ENCODE results near the gene ZCCHC7. TPM values are rescaled to one million over a fixed set of nuclear protein-coding genes. Genes with fewer than 3 reads are reported as not detected.

The ZCCHC7 gene
- total RNA-seq, 1 experiment from 2014 or later: 12.4 TPM

DNA sequence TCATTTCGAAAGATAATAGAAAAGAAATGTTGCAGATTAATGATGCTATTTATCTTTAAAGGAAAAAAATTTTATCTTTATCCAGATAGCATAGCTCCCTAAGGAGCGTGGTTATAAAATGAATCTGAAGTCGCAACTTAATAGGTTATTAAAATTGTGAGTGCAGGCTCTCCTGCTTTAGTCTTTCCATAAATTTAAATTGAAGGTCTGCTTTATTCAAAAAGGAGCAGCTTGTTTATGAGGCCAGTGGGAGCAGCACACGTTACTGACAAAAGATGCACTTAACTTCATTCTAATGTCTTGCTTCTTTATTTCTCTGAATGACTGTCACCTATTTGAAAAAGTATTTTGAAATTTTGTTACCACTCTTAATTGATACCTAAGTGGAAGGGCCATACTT lies 95.0 kb downstream of the ZCCHC7 start:
- Histone ChIP-seq H3K4me1 (replicated peaks) (no peaks in the 10 kb centered on the region), H3K36me3 (no peaks in the 10 kb centered on the region), H3K27me3 (replicated peaks) (no peaks in the 10 kb centered on the region), H3K4me3 (no peak overlapping the region), H3K27ac (no peak overlapping the region), H3K9me3 (replicated peaks) (no peaks in the 10 kb centered on the region)
- DNase-seq (ENCODE audit: low read depth in 1 of 2, low spot score in 2 of 2): no peak

DNA sequence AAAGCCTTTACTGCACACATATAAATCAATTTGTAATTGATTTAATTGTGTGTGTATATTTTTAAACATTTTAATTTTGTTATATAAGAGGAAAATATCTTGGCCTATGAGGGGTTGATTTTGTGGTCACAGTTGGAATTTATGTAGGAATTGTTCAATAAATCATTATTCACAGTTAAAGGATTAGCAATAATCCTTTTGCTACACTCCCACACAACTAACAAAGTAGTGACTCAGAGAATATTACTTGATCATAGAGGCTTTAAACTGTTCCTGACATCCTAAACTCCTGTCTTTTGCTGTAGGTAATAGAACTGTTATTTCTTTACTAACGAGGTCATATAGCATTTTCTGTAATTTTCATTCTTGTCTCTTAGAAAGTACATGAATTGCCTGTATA lies 95.5 kb downstream of the ZCCHC7 start:
- no peaks in the 10 kb centered on the region for H3K4me1 ChIP-seq (replicated peaks)
- H3K27me3 ChIP-seq (replicated peaks): no peaks in the 10 kb centered on the region
- H3K27ac ChIP-seq: no peak overlapping the region
- H3K36me3 ChIP-seq: no peaks in the 10 kb centered on the region
- no peak for DNase-seq (ENCODE audit: low read depth in 1 of 2, low spot score in 2 of 2)
- H3K9me3 ChIP-seq (replicated peaks): no peaks in the 10 kb centered on the region
- H3K4me3 ChIP-seq: no peak overlapping the region

DNA sequence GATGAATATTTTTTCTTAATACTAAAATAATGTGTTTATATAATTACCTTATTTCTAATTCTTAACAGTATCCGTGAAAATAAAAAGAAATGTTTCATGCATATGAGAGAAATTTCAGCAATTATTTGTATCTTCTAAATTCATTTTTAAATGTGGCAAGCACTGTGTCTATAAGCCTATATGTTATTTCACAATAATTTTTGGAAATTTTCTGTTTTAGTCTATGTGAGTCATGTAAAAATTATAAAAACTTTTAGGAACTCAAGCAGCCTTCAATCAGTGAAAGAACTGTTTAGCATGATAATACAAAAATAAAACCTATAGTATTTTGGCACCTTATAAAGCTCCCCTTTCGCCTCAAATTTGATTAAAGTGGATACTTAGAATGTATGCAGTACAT lies 96.8 kb downstream of the ZCCHC7 start:
- Histone ChIP-seq H3K27ac (no peak overlapping the region), H3K27me3 (replicated peaks) (no peaks in the 10 kb centered on the region), H3K36me3 (no peaks in the 10 kb centered on the region), H3K9me3 (replicated peaks) (no peaks in the 10 kb centered on the region), H3K4me3 (no peak overlapping the region), H3K4me1 (replicated peaks) (no peaks in the 10 kb centered on the region)
- DNase-seq (ENCODE audit: low read depth in 1 of 2, low spot score in 2 of 2): no peak

DNA sequence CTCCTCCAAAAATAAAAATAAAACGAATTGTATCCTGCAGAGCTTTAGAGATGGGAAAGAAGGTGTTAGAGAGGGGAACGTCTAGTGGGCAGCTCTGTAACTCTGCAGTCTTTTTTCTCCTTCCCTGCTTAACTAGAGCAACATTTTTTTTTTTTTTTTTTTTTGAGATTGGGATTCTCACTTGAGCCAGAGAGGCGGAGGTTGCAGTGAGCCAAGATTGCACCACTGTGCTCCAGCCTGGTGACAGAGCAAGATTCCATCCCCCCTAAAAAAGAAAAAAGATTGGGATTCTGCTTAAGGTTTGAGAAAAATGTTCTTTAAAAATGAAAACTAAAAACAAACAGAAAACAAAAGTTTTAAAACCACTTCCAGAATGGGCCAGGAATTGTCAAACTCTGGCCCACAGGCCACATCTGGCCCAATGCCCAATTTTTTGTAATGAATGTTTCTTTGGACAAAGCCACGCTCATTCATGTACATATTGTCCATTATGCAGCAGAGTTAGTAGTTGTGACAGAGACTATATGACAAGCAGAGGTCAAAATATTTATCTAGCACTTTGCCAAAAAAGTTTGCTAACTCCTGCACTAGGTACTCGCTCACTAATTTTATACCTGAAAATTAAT lies 98.5 kb downstream of the ZCCHC7 start:
- no peak for DNase-seq (ENCODE audit: low read depth in 1 of 2, low spot score in 2 of 2)
- H3K27me3 ChIP-seq (replicated peaks): no peaks in the 10 kb centered on the region
- H3K36me3 ChIP-seq: no peaks in the 10 kb centered on the region
- no peak overlapping the region for H3K27ac ChIP-seq
- no peaks in the 10 kb centered on the region for H3K4me1 ChIP-seq (replicated peaks)
- H3K4me3 ChIP-seq: no peak overlapping the region
- H3K9me3 ChIP-seq (replicated peaks): no peaks in the 10 kb centered on the region

- Histone ChIP-seq H3K27ac (no peak overlapping the region), H3K4me3 (no peak overlapping the region)
- no peak for DNase-seq (ENCODE audit: low read depth in 1 of 2, low spot score in 2 of 2)
These were observed 100.6 kb downstream of the ZCCHC7 start for GRCh38 chr9:37220971-37221370.

GRCh38 chr9:37221489-37222106 lies 101.2 kb downstream of the ZCCHC7 start:
- Histone ChIP-seq H3K4me3 (no peak overlapping the region), H3K27ac (no peak overlapping the region), H3K9me3 (replicated peaks) (no peaks in the 10 kb centered on the region), H3K36me3 (no peaks in the 10 kb centered on the region), H3K4me1 (replicated peaks) (no peaks in the 10 kb centered on the region), H3K27me3 (replicated peaks) (no peaks in the 10 kb centered on the region)
- DNase-seq (ENCODE audit: low read depth in 1 of 2, low spot score in 2 of 2): no peak

More at GRCh38 chr9:37220971-37221370, 100.6 kb downstream of the ZCCHC7 start:
- no peaks in the 10 kb centered on the region for H3K36me3 ChIP-seq
- H3K9me3 ChIP-seq (replicated peaks): no peaks in the 10 kb centered on the region
- H3K4me1 ChIP-seq (replicated peaks): no peaks in the 10 kb centered on the region
- H3K27me3 ChIP-seq (replicated peaks): no peaks in the 10 kb centered on the region

DNA sequence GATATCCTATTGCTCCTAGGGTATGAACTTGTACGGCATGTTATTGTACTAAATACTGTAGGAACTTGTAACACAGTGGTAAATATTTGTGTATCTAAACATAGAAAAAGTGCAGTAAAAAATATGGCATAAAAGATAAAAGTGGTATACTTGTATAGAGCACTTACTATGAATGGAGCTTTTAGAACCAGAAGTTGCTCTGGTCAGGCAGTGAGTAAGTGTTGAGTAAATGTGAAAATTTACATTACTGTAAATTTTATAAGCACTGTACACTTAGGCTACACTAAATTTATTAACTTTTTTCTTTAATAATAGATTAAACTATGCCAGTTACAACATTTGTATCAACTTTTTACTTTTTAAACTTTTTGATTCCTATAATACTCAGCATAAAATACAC lies 109.1 kb downstream of the ZCCHC7 start:
- Histone ChIP-seq H3K27me3 (replicated peaks) (no peaks in the 10 kb centered on the region), H3K4me3 (no peak overlapping the region), H3K36me3 (no peaks in the 10 kb centered on the region), H3K9me3 (replicated peaks) (no peaks in the 10 kb centered on the region), H3K4me1 (replicated peaks) (peaks cover 11% of the 10 kb centered on the region), H3K27ac (no peak overlapping the region)
- no peak for DNase-seq (ENCODE audit: low read depth in 1 of 2, low spot score in 2 of 2)

GRCh38 chr9:37229882-37230482 lies 109.6 kb downstream of the ZCCHC7 start:
- H3K27me3 ChIP-seq (replicated peaks): no peaks in the 10 kb centered on the region
- peak in 1 of 2 experiments; percentile 18 for DNase-seq (ENCODE audit: low read depth in 1 of 2, low spot score in 2 of 2)
- peaks cover 11% of the 10 kb centered on the region for H3K4me1 ChIP-seq (replicated peaks)
- H3K27ac ChIP-seq: no peak overlapping the region
- H3K36me3 ChIP-seq: no peaks in the 10 kb centered on the region
- no peak overlapping the region for H3K4me3 ChIP-seq
- H3K9me3 ChIP-seq (replicated peaks): no peaks in the 10 kb centered on the region

DNA sequence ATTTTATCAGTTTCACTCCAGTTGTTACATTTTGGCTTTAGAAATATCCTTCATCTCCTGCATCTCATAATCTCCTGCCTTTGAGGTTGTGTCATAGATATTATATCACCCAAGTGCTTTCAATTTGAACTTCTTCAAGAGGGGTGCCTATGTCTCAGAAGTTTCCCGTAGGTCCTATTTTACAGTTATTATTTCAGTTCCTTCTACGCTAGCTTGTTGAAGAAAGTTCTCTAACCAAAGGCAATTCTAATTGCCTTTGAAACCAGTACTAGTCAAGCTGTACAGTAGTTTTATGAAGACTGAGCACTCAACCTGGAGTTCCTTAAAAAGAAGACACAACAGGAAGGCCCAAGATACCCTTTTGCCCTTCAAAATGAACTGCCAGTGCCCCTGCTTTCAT lies 116.4 kb downstream of the ZCCHC7 start:
- Histone ChIP-seq H3K4me3 (no peak overlapping the region), H3K27ac (no peak overlapping the region), H3K36me3 (no peaks in the 10 kb centered on the region), H3K4me1 (replicated peaks) (no peaks in the 10 kb centered on the region), H3K9me3 (replicated peaks) (no peaks in the 10 kb centered on the region), H3K27me3 (replicated peaks) (no peaks in the 10 kb centered on the region)
- DNase-seq (ENCODE audit: low read depth in 1 of 2, low spot score in 2 of 2): no peak

GRCh38 chr9:37238122-37238521 lies 117.7 kb downstream of the ZCCHC7 start:
- no peaks in the 10 kb centered on the region for H3K36me3 ChIP-seq
- H3K4me3 ChIP-seq: no peak overlapping the region
- no peaks in the 10 kb centered on the region for H3K27me3 ChIP-seq (replicated peaks)
- no peak for DNase-seq (ENCODE audit: low read depth in 1 of 2, low spot score in 2 of 2)
- no peaks in the 10 kb centered on the region for H3K4me1 ChIP-seq (replicated peaks)
- H3K9me3 ChIP-seq (replicated peaks): no peaks in the 10 kb centered on the region
- H3K27ac ChIP-seq: no peak overlapping the region

DNA sequence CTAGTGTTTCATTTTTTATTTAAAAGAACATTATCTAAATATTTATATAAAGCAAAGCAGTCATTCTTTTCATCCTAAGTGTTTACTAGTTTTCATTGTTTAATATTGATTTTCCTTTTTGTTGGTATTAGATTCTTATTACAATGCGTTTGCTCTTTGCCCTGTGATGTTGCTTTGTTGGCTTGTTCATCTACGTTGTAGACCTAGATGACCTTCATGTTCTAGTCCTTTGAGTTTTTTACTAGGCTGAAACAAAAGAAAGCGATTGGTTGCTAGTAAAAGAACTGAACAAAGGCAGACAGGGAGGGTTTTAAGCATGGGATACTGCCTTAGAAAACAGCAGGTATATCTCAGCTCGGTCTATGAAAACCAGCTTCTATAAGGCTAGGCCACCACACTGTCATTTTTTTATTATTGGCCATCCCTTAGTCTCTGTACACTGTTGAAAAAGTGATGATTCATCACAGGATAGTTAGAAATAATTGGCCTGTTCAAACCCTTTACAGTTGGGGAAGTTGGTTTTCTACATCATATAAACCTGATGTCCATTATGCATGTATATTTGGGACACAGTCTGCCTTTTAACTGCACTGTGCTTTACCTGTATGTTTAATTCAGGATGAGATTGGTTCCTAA lies 119.0 kb downstream of the ZCCHC7 start:
- no peak for DNase-seq (ENCODE audit: low read depth in 1 of 2, low spot score in 2 of 2)
- H3K9me3 ChIP-seq (replicated peaks): no peaks in the 10 kb centered on the region
- H3K36me3 ChIP-seq: no peaks in the 10 kb centered on the region
- no peaks in the 10 kb centered on the region for H3K27me3 ChIP-seq (replicated peaks)
- H3K4me3 ChIP-seq: no peak overlapping the region
- no peaks in the 10 kb centered on the region for H3K4me1 ChIP-seq (replicated peaks)
- no peak overlapping the region for H3K27ac ChIP-seq

GRCh38 chr9:37239921-37240320 lies 119.5 kb downstream of the ZCCHC7 start:
- no peak for DNase-seq (ENCODE audit: low read depth in 1 of 2, low spot score in 2 of 2)
- H3K36me3 ChIP-seq: no peaks in the 10 kb centered on the region
- no peak overlapping the region for H3K4me3 ChIP-seq
- H3K27ac ChIP-seq: no peak overlapping the region
- H3K9me3 ChIP-seq (replicated peaks): no peaks in the 10 kb centered on the region
- H3K4me1 ChIP-seq (replicated peaks): no peaks in the 10 kb centered on the region
- no peaks in the 10 kb centered on the region for H3K27me3 ChIP-seq (replicated peaks)

DNA sequence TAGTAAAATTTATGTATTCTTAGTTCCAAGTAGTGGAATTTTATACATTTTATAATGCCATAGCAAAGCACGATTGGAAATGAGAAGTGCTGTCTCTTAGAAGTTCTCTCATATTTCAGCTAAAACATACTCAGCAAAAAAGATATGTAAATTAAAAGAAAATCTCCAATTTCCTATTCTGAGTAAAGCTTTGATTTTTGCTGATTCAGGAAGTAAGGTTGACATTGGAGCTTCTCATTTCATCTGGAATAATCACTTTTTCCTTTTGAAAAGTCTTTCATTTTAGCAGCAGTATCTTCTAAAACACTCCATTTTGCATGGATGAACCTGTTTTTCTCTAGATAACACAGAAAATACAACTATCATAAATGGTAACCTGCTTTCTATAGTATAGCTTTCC lies 121.0 kb downstream of the ZCCHC7 start:
- DNase-seq (ENCODE audit: low read depth in 1 of 2, low spot score in 2 of 2): no peak
- Histone ChIP-seq H3K27ac (no peak overlapping the region), H3K9me3 (replicated peaks) (no peaks in the 10 kb centered on the region), H3K36me3 (no peaks in the 10 kb centered on the region), H3K27me3 (replicated peaks) (no peaks in the 10 kb centered on the region), H3K4me3 (no peak overlapping the region), H3K4me1 (replicated peaks) (no peaks in the 10 kb centered on the region)

- DNase-seq (ENCODE audit: low read depth in 1 of 2, low spot score in 2 of 2): no peak
- Histone ChIP-seq H3K4me3 (no peak overlapping the region), H3K36me3 (no peaks in the 10 kb centered on the region), H3K4me1 (replicated peaks) (no peaks in the 10 kb centered on the region), H3K27ac (no peak overlapping the region), H3K27me3 (replicated peaks) (no peaks in the 10 kb centered on the region), H3K9me3 (replicated peaks) (no peaks in the 10 kb centered on the region)
These were observed 121.7 kb downstream of the ZCCHC7 start for GRCh38 chr9:37242089-37242488.
